ENCODE data around the gene DARS2. TPM values are rescaled to one million over a fixed set of nuclear protein-coding genes. Genes with fewer than 3 reads are reported as not detected.
"Not testable (repeated sequence)": the region's sequence is repeated elsewhere in the genome, so short reads cannot be mapped to it uniquely, and the experiment has no call there.

Gene DARS2
- total RNA-seq, 2 donors from 2014 or later, result 16.3 to 22.2 TPM

- Mint-ChIP-seq H3K4me3 (no peak overlapping the region), H3K4me1 (ENCODE audit: low read depth) (peaks cover 17% of the 10 kb centered on the region), H3K36me3 (ENCODE audit: insufficient read depth in 2 of 2) (peaks cover 2 to 12% of the 10 kb centered on the region in 2 donors), H3K27ac (no peak overlapping the region), H3K27me3 (ENCODE audit: low read depth) (no peaks in the 10 kb centered on the region), H3K9me3 (no peaks in the 10 kb centered on the region)
- ATAC-seq (replicated peaks in 1 of 2) (no peak), DNase-seq (no peak)
These were observed 8.3 kb downstream of the DARS2 start for GRCh38 chr1:173832748-173833147.

- no peaks in the 10 kb centered on the region for H3K4me1 Mint-ChIP-seq (ENCODE audit: low read depth)
- H3K9me3 Mint-ChIP-seq, result no peaks in the 10 kb centered on the region
- DNase-seq (no peak), ATAC-seq (replicated peaks in 1 of 2) (no peak)
- H3K27ac Mint-ChIP-seq, result no peak overlapping the region
- H3K4me3 Mint-ChIP-seq, result no peak overlapping the region
- peaks cover 8 to 23% of the 10 kb centered on the region in 2 donors for H3K36me3 Mint-ChIP-seq (ENCODE audit: insufficient read depth in 2 of 2)
- no peaks in the 10 kb centered on the region for H3K27me3 Mint-ChIP-seq (ENCODE audit: low read depth)
These were observed 27.6 kb downstream of the DARS2 start for GRCh38 chr1:173852105-173852504.

- no peak for DNase-seq
- H3K36me3 Mint-ChIP-seq (ENCODE audit: insufficient read depth in 2 of 2), result peaks cover 8 to 24% of the 10 kb centered on the region in 2 donors
- H3K4me1 Mint-ChIP-seq (ENCODE audit: low read depth), result no peaks in the 10 kb centered on the region
These were observed 28.6 kb downstream of the DARS2 start for GRCh38 chr1:173853074-173853473.

GRCh38 chr1:173856014-173856413 lies 31.5 kb downstream of the DARS2 start:
- Mint-ChIP-seq H3K4me1 (ENCODE audit: low read depth) (no peaks in the 10 kb centered on the region), H3K27ac (peak overlapping the region; percentile 56), H3K27me3 (ENCODE audit: low read depth) (no peaks in the 10 kb centered on the region), H3K9me3 (no peaks in the 10 kb centered on the region), H3K36me3 (ENCODE audit: insufficient read depth in 2 of 2) (peaks cover 8 to 25% of the 10 kb centered on the region in 2 donors), H3K4me3 (no peak overlapping the region)
- ATAC-seq (replicated peaks in 1 of 2) (no peak), DNase-seq (no peak)

More at GRCh38 chr1:173853074-173853473, 28.6 kb downstream of the DARS2 start:
- ATAC-seq (replicated peaks in 1 of 2), result no peak
- Mint-ChIP-seq H3K9me3 (no peaks in the 10 kb centered on the region), H3K27ac (no peak overlapping the region), H3K4me3 (no peak overlapping the region), H3K27me3 (ENCODE audit: low read depth) (no peaks in the 10 kb centered on the region)

GRCh38 chr1:173856903-173857302 lies 32.4 kb downstream of the DARS2 start:
- no peaks in the 10 kb centered on the region for H3K4me1 Mint-ChIP-seq (ENCODE audit: low read depth)
- ATAC-seq (replicated peaks in 1 of 2) (no peak), DNase-seq (no peak)
- no peak overlapping the region for H3K27ac Mint-ChIP-seq
- no peaks in the 10 kb centered on the region for H3K27me3 Mint-ChIP-seq (ENCODE audit: low read depth)
- H3K9me3 Mint-ChIP-seq, result no peaks in the 10 kb centered on the region
- no peak overlapping the region for H3K4me3 Mint-ChIP-seq
- peaks cover 8 to 19% of the 10 kb centered on the region in 2 donors for H3K36me3 Mint-ChIP-seq (ENCODE audit: insufficient read depth in 2 of 2)

GRCh38 chr1:173857363-173857917 lies 33.0 kb downstream of the DARS2 start:
- ATAC-seq (replicated peaks in 1 of 2) (no peak), DNase-seq (no peak)
- no peaks in the 10 kb centered on the region for H3K27me3 Mint-ChIP-seq (ENCODE audit: low read depth)
- H3K27ac Mint-ChIP-seq, result peak overlapping the region; percentile 7
- H3K4me3 Mint-ChIP-seq, result no peak overlapping the region
- no peaks in the 10 kb centered on the region for H3K9me3 Mint-ChIP-seq
- peaks cover 10 to 19% of the 10 kb centered on the region in 2 donors for H3K36me3 Mint-ChIP-seq (ENCODE audit: insufficient read depth in 2 of 2)
- no peaks in the 10 kb centered on the region for H3K4me1 Mint-ChIP-seq (ENCODE audit: low read depth)

GRCh38 chr1:173859547-173859946 lies 35.1 kb downstream of the DARS2 start:
- H3K27me3 Mint-ChIP-seq (ENCODE audit: low read depth); H3K4me1 Mint-ChIP-seq (ENCODE audit: low read depth); H3K9me3 Mint-ChIP-seq; DNase-seq; H3K4me3 Mint-ChIP-seq; H3K27ac Mint-ChIP-seq; ATAC-seq (replicated peaks in 1 of 2): not testable (repeated sequence)
- H3K36me3 Mint-ChIP-seq (ENCODE audit: insufficient read depth in 2 of 2), result peaks cover 17 to 34% of the 10 kb centered on the region in 2 donors

- H3K27ac Mint-ChIP-seq, result peak overlapping the region; percentile 16
These were observed 35.6 kb downstream of the DARS2 start for GRCh38 chr1:173860065-173860464.

GRCh38 chr1:173861731-173862145 lies 37.3 kb downstream of the DARS2 start:
- ATAC-seq (replicated peaks in 1 of 2) (peak in 1 of 2 donors; percentile 41), DNase-seq (peak in 1 of 2 donors; percentile 21)
- H3K27ac Mint-ChIP-seq, result peak overlapping the region; percentile 83
- H3K36me3 Mint-ChIP-seq (ENCODE audit: insufficient read depth in 2 of 2), result peaks cover 26 to 46% of the 10 kb centered on the region in 2 donors
- H3K4me1 Mint-ChIP-seq (ENCODE audit: low read depth), result peaks cover 32% of the 10 kb centered on the region
- H3K9me3 Mint-ChIP-seq, result no peaks in the 10 kb centered on the region
- H3K27me3 Mint-ChIP-seq (ENCODE audit: low read depth), result no peaks in the 10 kb centered on the region
- no peak overlapping the region for H3K4me3 Mint-ChIP-seq

More at GRCh38 chr1:173860065-173860464, 35.6 kb downstream of the DARS2 start:
- H3K36me3 Mint-ChIP-seq (ENCODE audit: insufficient read depth in 2 of 2), result peaks cover 17 to 35% of the 10 kb centered on the region in 2 donors
- H3K4me1 Mint-ChIP-seq (ENCODE audit: low read depth), result peaks cover 15% of the 10 kb centered on the region
- no peaks in the 10 kb centered on the region for H3K27me3 Mint-ChIP-seq (ENCODE audit: low read depth)
- no peak overlapping the region for H3K4me3 Mint-ChIP-seq
- ATAC-seq (replicated peaks in 1 of 2) (no peak), DNase-seq (no peak)
- H3K9me3 Mint-ChIP-seq, result no peaks in the 10 kb centered on the region

GRCh38 chr1:173862146-173862768 lies 37.8 kb downstream of the DARS2 start:
- peak overlapping the region; percentile 95 for H3K27ac Mint-ChIP-seq
- peak in 1 of 2 donors; percentile 19 for DNase-seq
- H3K27me3 Mint-ChIP-seq (ENCODE audit: low read depth); H3K9me3 Mint-ChIP-seq: not testable (repeated sequence)
- peaks cover 34% of the 10 kb centered on the region for H3K4me1 Mint-ChIP-seq (ENCODE audit: low read depth)
- peak overlapping the region; percentile 13 to 31 for H3K4me3 Mint-ChIP-seq
- ATAC-seq (replicated peaks in 1 of 2), result peak; percentile 5 to 26
- peaks cover 28 to 49% of the 10 kb centered on the region in 2 donors for H3K36me3 Mint-ChIP-seq (ENCODE audit: insufficient read depth in 2 of 2)

- ATAC-seq (replicated peaks in 1 of 2) (no peak), DNase-seq (no peak)
- Mint-ChIP-seq H3K4me1 (ENCODE audit: low read depth) (peaks cover 34% of the 10 kb centered on the region), H3K27me3 (ENCODE audit: low read depth) (no peaks in the 10 kb centered on the region), H3K4me3 (peak overlapping the region; percentile 13 to 31), H3K27ac (peak overlapping the region; percentile 95), H3K9me3 (no peaks in the 10 kb centered on the region), H3K36me3 (ENCODE audit: insufficient read depth in 2 of 2) (peaks cover 30 to 46% of the 10 kb centered on the region in 2 donors)
These were observed 38.3 kb downstream of the DARS2 start for GRCh38 chr1:173862769-173863223.

- ATAC-seq (replicated peaks in 1 of 2), result no peak
- H3K27ac Mint-ChIP-seq, result peak overlapping the region; percentile 95
- peaks cover 34% of the 10 kb centered on the region for H3K4me1 Mint-ChIP-seq (ENCODE audit: low read depth)
- no peaks in the 10 kb centered on the region for H3K9me3 Mint-ChIP-seq
- H3K36me3 Mint-ChIP-seq (ENCODE audit: insufficient read depth in 2 of 2), result peaks cover 31 to 46% of the 10 kb centered on the region in 2 donors
- DNase-seq, result no peak
- H3K27me3 Mint-ChIP-seq (ENCODE audit: low read depth), result no peaks in the 10 kb centered on the region
- peak overlapping the region; percentile 95 to 99 for H3K4me3 Mint-ChIP-seq
These were observed 39.0 kb downstream of the DARS2 start for GRCh38 chr1:173863224-173864161.
